Measurements from ENCODE around the gene TANK.

- no peak for TF ChIP-seq POLR2A (IDR thresholded peaks at IDR 0.05; ENCODE audit: control extremely low read depth in 1 of 2, low read depth in 2 of 2, low read length in 2 of 2)
- TF ChIP-seq POLR2AphosphoS5 (IDR thresholded peaks at IDR 0.05; ENCODE audit: low read depth, low read length), result no peak
Observed at GRCh38 chr2:161117506-161117905, 42.7 kb upstream of the TANK start.

All from H1 (cell line).